WTC11 (cell line): Measurements from ENCODE around the gene TMEM40. TPM values are rescaled to one million over a fixed set of nuclear protein-coding genes. Genes with fewer than 3 reads are reported as not detected.
"Not testable (repeated sequence)": the region's sequence is repeated elsewhere in the genome, so short reads cannot be mapped to it uniquely, and the experiment has no call there.

ENCODE experiments used
- ATAC-seq: fragments of 200-7000 bp; cut with Tn5 transposase; 2 replicates; pipeline ENCODE4 v1.10.0; 2021; ENCODE audit warnings: mild to moderate bottlenecking, moderate library complexity
- CTCF ChIA-PET: fragments of 300-600 bp; sonication (Branson Sonifier 250); formaldehyde crosslinking; loops from one replicate; lab custom pipeline; 2021; ENCODE audit warnings: antibody characterized with exemption; lab: Charles Lee
- POLR2A ChIA-PET: fragments of 350-600 bp; sonication (Branson Sonifier 250); formaldehyde crosslinking; loops from one replicate; lab custom pipeline; 2021; ENCODE audit warnings: antibody characterized with exemption; lab: Charles Lee
- DNase-seq: peaks from one replicate; pipeline ENCODE4 v3.0.0; 2021; ENCODE audit warnings: low spot score
- H3K27ac Mint-ChIP-seq: 2 replicates; pipeline ENCODE4 v1.8.0; 2021; ENCODE audit warnings: mixed read lengths
- H3K27me3 Mint-ChIP-seq: 2 replicates; pipeline ENCODE4 v1.8.0; 2021; ENCODE audit warnings: low read depth, mild to moderate bottlenecking, moderate library complexity, mixed read lengths
- H3K36me3 Mint-ChIP-seq: 2 replicates; pipeline ENCODE4 v1.8.0; 2021; ENCODE audit warnings: mixed read lengths
- H3K4me1 Mint-ChIP-seq: 2 replicates; pipeline ENCODE4 v1.8.0; 2022; ENCODE audit warnings: mixed read lengths
- H3K4me3 Mint-ChIP-seq: 2 replicates; pipeline ENCODE4 v1.8.0; 2021; ENCODE audit warnings: mild to moderate bottlenecking, moderate library complexity, mixed read lengths
- H3K9me3 Mint-ChIP-seq: 2 replicates; pipeline ENCODE4 v1.8.0; 2021; ENCODE audit warnings: mixed read lengths
- ARID4B ChIP-seq: sonication (generic); formaldehyde crosslinking; IDR thresholded peaks from 2 replicates; pipeline ENCODE4 v1.8.0; 2023; ENCODE audit warnings: missing genetic modification reagents, mild to moderate bottlenecking, borderline replicate concordance
- E2F4 ChIP-seq: sonication (generic); formaldehyde crosslinking; IDR thresholded peaks from 2 replicates; pipeline ENCODE4 v1.8.1; 2022; ENCODE audit warnings: low read depth, mild to moderate bottlenecking, moderate library complexity, missing genetic modification reagents, borderline replicate concordance
- EMX1 ChIP-seq: fragments of 250-450 bp; sonication (Bioruptor Pico); IDR thresholded peaks from 2 replicates; pipeline ENCODE4 v1.8.0; 2021; ENCODE audit warnings: mild to moderate bottlenecking
- ETV6 ChIP-seq: sonication (generic); formaldehyde crosslinking; IDR thresholded peaks from 2 replicates; pipeline ENCODE4 v1.8.1; 2022; ENCODE audit warnings: mild to moderate bottlenecking, missing genetic modification reagents
- GRHL2 ChIP-seq: fragments of 250-450 bp; sonication (Bioruptor Pico); IDR thresholded peaks from 2 replicates; pipeline ENCODE4 v1.8.0; 2022; ENCODE audit warnings: mild to moderate bottlenecking, moderate library complexity; ENCODE audit not compliant: insufficient replicate concordance, severe bottlenecking
- MAX ChIP-seq: sonication (generic); formaldehyde crosslinking; IDR thresholded peaks from 2 replicates; pipeline ENCODE4 v1.8.0; 2022; ENCODE audit warnings: mild to moderate bottlenecking, missing genetic modification reagents
- NR3C1 ChIP-seq: sonication (generic); formaldehyde crosslinking; conservative IDR thresholded peaks from 2 replicates; pipeline ENCODE4 v1.8.1; 2023; ENCODE audit warnings: low read depth, mild to moderate bottlenecking, missing genetic modification reagents
- PRDM15 ChIP-seq: sonication (generic); formaldehyde crosslinking; IDR thresholded peaks from 2 replicates; pipeline ENCODE4 v1.8.0; 2022; ENCODE audit warnings: missing genetic modification reagents
- SMAD4 ChIP-seq: sonication (generic); formaldehyde crosslinking; IDR thresholded peaks from 2 replicates; pipeline ENCODE4 v1.8.0; 2022; ENCODE audit warnings: mild to moderate bottlenecking, missing genetic modification reagents
- SP1 ChIP-seq: sonication (generic); formaldehyde crosslinking; conservative IDR thresholded peaks from 2 replicates; pipeline ENCODE4 v1.8.1; 2022; ENCODE audit warnings: missing genetic modification reagents
- ZNF281 ChIP-seq: sonication (generic); formaldehyde crosslinking; IDR thresholded peaks from 2 replicates; pipeline ENCODE4 v1.8.0; 2023; ENCODE audit warnings: mild to moderate bottlenecking, missing genetic modification reagents
- ZNF396 ChIP-seq: fragments of 250-450 bp; sonication (Bioruptor Pico); IDR thresholded peaks from 2 replicates; pipeline ENCODE4 v1.8.0; 2021; ENCODE audit warnings: mild to moderate bottlenecking, moderate library complexity, borderline replicate concordance
- ZNF532 ChIP-seq: fragments of 250-450 bp; sonication (Bioruptor Pico); IDR thresholded peaks from 2 replicates; pipeline ENCODE4 v1.9.0; 2021; ENCODE audit warnings: mild to moderate bottlenecking, borderline replicate concordance
- ZNF671 ChIP-seq: fragments of 250-450 bp; sonication (Bioruptor Pico); IDR thresholded peaks from 2 replicates; pipeline ENCODE4 v1.8.0; 2021; ENCODE audit warnings: mild to moderate bottlenecking
- total RNA-seq: library from RNA; stranded (reverse); gene quantifications from 3 replicates; pipeline ENCODE4 v1.2.3, GENCODE V29; 2021
- TF ChIP-seq, protein P1 (sequence below): sonication (generic); formaldehyde crosslinking; IDR thresholded peaks from 2 replicates; pipeline ENCODE4 v1.8.0; 2023; ENCODE audit warnings: missing genetic modification reagents

Gene TMEM40
- total RNA-seq, 1 experiment from 2014 or later: 0.17 TPM

DNA sequence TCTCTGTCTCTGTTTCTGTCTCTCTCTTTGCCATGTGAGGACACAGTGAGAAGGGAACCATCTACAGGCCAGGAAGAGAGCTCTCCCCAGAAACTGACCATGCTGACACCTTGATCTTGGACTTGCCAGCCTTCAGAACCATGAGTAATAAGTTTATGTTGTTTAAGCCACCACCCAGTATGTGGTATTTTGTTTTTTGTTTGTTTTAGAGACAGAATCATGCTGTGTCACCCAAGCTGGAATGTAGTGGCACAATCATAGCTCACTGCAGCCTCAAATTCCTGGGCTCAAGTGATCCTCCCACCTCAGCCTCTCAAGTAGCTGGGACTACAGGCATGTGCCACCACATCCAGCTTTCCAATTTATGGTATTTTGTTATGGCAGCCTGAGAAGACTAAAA is 35.7 kb downstream of the TMEM40 start:
- H3K9me3 Mint-ChIP-seq, DNase-seq, ATAC-seq, H3K27me3 Mint-ChIP-seq, H3K4me3 Mint-ChIP-seq, H3K4me1 Mint-ChIP-seq, H3K27ac Mint-ChIP-seq, H3K36me3 Mint-ChIP-seq: not testable (repeated sequence)
- ChIA-PET CTCF (interaction anchor here (0.9 to 1.4 kb wide), 3 partner anchors 17 to 118 kb away, joined by 3 to 5 read pairs (median 4); partner anchors contain the start of gene RPL32), POLR2A (interaction anchor here (0.7 kb wide), 1 partner anchor 313 kb away, joined by 3 read pairs; no protein-coding TSS in a partner anchor)

DNA sequence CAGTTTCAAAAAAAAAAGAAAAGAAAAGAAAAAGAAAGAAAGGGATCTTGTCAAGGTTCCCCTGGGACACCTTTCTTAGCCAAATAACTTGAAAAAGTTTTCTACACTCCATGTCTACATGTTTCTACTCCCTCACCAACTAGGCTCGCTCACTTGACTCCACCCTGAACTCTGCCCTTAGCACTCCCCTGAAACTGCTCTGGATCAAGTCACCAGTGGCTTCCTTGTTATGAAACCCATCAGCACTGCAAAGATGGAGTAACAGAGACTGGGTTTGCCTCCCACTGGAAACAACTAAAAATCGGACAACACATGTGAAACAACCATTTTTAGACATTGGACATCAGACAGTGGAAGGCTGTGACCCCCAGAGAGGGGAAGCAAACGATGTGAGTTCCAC is 36.8 kb downstream of the TMEM40 start:
- POLR2A ChIA-PET: no interaction called here
- no peak for ATAC-seq
- TF ChIP-seq SP1 (CRISPR knock-in tag): no peak
- TF ChIP-seq, protein P1, sequence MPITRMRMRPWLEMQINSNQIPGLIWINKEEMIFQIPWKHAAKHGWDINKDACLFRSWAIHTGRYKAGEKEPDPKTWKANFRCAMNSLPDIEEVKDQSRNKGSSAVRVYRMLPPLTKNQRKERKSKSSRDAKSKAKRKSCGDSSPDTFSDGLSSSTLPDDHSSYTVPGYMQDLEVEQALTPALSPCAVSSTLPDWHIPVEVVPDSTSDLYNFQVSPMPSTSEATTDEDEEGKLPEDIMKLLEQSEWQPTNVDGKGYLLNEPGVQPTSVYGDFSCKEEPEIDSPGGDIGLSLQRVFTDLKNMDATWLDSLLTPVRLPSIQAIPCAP: no peak
- no peak for TF ChIP-seq ARID4B (CRISPR knock-in tag)
- TF ChIP-seq SMAD4 (CRISPR knock-in tag): no peak
- no peak for TF ChIP-seq ETV6 (CRISPR knock-in tag)
- no peak for TF ChIP-seq GRHL2
- no peak for TF ChIP-seq PRDM15 (CRISPR knock-in tag)
- no peak for TF ChIP-seq NR3C1
- no peak for TF ChIP-seq ZNF532 (CRISPR knock-in tag)
- TF ChIP-seq ZNF671: no peak
- no peak for TF ChIP-seq ZNF281 (CRISPR knock-in tag)
- no peak for TF ChIP-seq MAX (CRISPR knock-in tag)
- TF ChIP-seq E2F4 (CRISPR knock-in tag): no peak
- TF ChIP-seq EMX1 (CRISPR knock-in tag): no peak
- TF ChIP-seq ZNF396 (CRISPR knock-in tag): no peak

More for the DNA sequence above, 36.8 kb downstream of the TMEM40 start:
- H3K9me3 Mint-ChIP-seq: peaks cover 8% of the 10 kb centered on the region; the same call in 1 of the 2 replicates
- CTCF ChIA-PET: interaction anchor here (0.7 to 1.4 kb wide), 3 partner anchors 16 to 371 kb away, joined by 4 to 5 read pairs (median 4); no protein-coding TSS in a partner anchor
- DNase-seq: no peak
- no peaks in the 10 kb centered on the region; the same call in 1 of the 2 replicates for H3K4me1 Mint-ChIP-seq
- H3K4me3 Mint-ChIP-seq: no peak overlapping the region
- no peaks in the 10 kb centered on the region for H3K36me3 Mint-ChIP-seq
- peaks cover 4% of the 10 kb centered on the region for H3K27me3 Mint-ChIP-seq
- no peak overlapping the region for H3K27ac Mint-ChIP-seq
